KOPT-K1 (cell line): ENCODE data around the gene GALNTL6.
"Not testable (repeated sequence)": the region's sequence is repeated elsewhere in the genome, so short reads cannot be mapped to it uniquely, and the experiment has no call there.

Source experiments
- H3K27ac ChIP-seq: fragments of 200-600 bp; sonication (generic); 2 replicates; pipeline ENCODE4 v1.5.1; 2016; ENCODE audit warnings: antibody characterized with exemption, mild to moderate bottlenecking, low read depth, low read length; ENCODE audit not compliant: poor library complexity, severe bottlenecking
- H3K36me3 ChIP-seq: fragments of 200-600 bp; sonication (generic); 2 replicates; pipeline ENCODE4 v1.5.1; 2017; ENCODE audit warnings: antibody characterized with exemption, mild to moderate bottlenecking, low read length, moderate library complexity; ENCODE audit not compliant: insufficient read depth
- H3K9me3 ChIP-seq: fragments of 200-600 bp; sonication (generic); 2 replicates; pipeline ENCODE4 v1.5.1; 2017; ENCODE audit warnings: antibody characterized with exemption, low read length, mild to moderate bottlenecking; ENCODE audit not compliant: insufficient read depth, poor library complexity, severe bottlenecking

GALNTL6 gene

DNA sequence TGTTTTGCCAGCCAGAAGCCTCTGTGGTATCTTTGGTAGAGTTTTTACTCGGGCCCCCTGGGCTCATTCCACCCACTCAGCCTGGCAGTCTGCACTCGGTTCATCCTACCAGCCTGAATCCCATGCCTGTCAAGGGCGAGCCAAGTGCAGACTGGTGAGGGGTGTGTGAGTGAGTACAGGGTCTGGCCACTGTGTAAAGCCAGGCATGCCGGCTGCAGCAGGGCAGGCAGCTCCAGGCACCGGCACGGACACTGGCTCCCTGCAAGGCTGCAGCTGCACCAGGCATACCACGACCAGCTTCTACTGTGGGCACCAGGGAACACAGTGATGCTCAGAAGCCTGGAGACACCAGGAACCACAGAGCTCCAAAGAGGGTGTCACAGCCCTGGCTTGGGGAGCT, 1161.4 kb downstream of the GALNTL6 start:
- Histone ChIP-seq H3K9me3 (peaks cover 10% of the 10 kb centered on the region), H3K27ac (no peak overlapping the region), H3K36me3 (no peaks in the 10 kb centered on the region)

DNA sequence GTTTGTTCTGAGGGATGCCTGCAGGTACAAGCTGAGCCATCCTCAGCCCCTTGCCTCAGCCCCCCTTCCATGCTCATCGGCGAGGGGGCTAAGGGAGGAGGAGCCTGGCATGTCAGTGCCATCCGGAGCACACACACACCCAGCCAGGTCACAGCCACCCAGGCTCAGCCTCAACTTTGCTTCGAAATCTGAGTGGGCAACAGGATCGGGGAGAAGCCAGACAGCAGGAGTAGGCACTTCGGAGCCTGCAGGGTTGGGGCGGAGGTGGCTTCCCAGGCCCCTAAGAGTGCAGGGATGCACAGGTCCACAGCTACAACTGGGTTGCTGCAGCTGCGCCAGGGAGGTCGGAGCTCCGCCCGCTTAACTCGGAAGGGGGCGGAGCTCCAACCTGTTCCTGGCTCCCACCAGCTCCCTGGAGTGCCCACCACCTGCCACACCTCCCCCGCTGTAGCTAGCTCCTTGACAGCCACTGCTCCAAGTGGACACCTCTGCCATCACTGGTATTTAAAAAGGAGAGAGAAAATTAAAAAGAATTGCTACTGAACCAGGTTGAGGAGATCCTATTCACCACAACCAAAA, 1162.5 kb downstream of the GALNTL6 start:
- H3K36me3 ChIP-seq: no peaks in the 10 kb centered on the region
- H3K27ac ChIP-seq: no peak overlapping the region
- H3K9me3 ChIP-seq: no peaks in the 10 kb centered on the region

DNA sequence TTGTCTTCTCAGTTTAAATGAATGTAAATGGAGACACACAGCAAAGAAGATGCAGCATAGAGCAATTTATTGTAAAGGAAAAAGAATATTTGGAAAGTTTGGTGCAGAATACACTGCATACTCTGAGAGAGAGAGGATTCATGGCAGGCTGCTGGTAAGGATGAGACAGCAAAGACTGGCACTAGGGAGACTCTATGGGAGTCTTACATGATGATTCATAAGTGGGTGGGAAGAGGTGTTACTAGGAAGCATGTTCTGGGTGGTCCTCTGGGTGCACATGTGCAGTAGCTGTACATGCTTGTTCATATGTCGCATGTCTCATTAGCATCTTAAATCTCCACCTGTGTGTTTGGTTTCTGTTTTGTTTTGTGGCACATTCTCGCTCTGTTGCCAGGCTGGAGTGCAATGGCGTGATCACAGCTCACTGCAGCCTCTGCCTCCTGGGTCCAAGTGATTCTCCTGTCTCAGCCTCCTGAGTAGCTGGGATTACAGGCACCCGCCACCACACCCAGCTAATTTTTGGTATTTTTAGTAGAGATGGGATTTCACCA, 1164.4 kb downstream of the GALNTL6 start:
- not testable (repeated sequence) for H3K9me3 ChIP-seq, H3K36me3 ChIP-seq, H3K27ac ChIP-seq

DNA sequence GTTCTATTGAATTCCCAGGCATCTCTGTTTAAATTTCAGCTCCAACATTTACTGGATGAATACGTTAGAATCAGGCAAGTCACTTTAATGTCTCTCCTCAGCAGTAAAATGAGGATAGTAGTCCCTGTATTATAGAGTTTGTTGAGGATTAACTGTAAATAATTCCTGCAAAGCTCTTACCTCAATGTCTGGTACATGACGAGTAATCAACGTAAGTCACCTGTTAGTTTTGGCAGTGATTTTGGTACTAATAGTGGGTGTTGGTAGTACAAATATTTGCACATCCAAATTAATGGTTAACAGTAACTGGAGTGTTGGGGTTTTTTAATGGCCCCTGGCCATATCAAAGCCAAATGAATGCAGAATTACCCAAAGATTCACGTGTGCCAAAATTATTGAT, 1165.6 kb downstream of the GALNTL6 start:
- Histone ChIP-seq H3K36me3 (no peaks in the 10 kb centered on the region), H3K27ac (no peak overlapping the region), H3K9me3 (no peaks in the 10 kb centered on the region)

DNA sequence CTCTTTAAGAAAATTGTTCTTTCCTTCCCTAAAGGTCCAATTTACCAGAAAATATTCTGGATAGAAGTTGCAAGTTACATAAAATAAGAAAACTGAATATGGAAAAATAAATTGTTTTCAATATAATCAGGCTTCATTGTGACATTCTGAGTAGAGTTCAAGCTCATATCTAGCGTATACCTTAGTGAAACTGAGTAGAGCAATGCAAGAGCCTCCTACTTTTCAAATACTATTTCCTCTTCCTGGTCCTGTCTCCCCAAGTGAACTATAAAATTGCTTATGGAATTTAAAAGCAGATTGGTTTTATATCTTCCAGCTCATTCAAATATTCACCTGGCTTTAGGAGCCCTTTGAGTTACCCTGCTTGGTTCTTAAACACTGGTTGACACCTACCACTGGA, 1166.1 kb downstream of the GALNTL6 start:
- no peaks in the 10 kb centered on the region for H3K9me3 ChIP-seq
- no peaks in the 10 kb centered on the region for H3K36me3 ChIP-seq
- H3K27ac ChIP-seq: no peak overlapping the region

DNA sequence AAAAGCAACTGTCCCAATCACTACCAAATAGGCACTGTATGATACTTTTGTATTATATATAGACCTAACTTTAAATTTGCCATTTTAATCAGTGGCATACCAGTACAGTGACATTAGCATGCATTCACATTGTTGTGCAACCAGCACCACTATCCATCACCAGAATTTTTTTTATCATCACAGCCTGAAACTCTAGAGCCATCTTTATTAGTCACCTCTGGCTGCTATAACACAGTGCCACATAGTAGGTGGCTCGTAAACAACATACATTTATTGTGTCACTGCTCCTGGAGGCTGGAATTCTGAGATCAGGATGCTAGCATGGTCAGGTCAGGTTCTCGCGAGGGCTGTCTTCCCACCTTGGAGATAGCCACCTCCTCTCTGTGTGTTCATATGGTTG, 1167.0 kb downstream of the GALNTL6 start:
- Histone ChIP-seq H3K9me3 (no peaks in the 10 kb centered on the region), H3K36me3 (no peaks in the 10 kb centered on the region), H3K27ac (no peak overlapping the region)

DNA sequence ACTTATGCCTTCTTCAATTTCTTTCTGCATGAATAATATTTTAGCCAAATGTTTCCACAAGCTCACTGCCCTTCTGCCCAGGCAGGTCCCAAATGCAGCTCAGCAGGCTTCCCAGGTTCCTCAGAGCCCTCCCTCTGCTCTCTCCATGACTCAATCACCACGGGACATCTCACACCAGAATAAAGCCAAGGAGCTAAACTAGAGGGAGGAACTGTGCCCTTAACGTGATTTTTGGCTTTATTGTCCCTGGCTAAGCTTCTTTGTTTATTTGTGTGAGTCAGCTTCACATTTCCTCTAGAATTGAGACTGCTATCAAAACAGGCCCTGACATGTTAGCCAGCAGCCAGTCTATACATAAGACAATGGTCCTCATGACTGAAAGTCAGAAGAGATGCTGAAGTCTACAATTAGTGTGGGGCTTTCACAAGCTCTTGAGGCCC, 1169.0 kb downstream of the GALNTL6 start:
- H3K36me3 ChIP-seq: no peaks in the 10 kb centered on the region
- H3K27ac ChIP-seq: no peak overlapping the region
- H3K9me3 ChIP-seq: no peaks in the 10 kb centered on the region

DNA sequence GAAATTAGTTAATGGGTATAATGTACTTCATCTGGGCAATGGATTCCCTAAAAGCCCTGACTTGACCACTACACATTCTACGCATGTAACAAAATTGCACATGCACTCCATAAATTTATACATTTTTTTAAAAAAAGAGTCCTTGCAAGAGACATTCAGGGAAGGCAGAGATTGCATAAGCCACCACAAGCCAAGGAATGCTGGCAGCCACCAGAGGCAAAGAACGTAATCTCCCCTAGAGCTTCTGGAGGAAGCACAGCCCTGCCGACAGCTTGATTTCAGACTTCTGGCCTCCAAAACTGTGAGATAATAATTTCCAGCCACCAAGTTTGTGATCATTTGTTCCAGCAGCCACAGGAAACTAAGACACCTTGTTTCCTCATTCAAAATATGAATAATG, 1169.8 kb downstream of the GALNTL6 start:
- H3K9me3 ChIP-seq: no peaks in the 10 kb centered on the region
- no peak overlapping the region for H3K27ac ChIP-seq
- H3K36me3 ChIP-seq: no peaks in the 10 kb centered on the region

DNA sequence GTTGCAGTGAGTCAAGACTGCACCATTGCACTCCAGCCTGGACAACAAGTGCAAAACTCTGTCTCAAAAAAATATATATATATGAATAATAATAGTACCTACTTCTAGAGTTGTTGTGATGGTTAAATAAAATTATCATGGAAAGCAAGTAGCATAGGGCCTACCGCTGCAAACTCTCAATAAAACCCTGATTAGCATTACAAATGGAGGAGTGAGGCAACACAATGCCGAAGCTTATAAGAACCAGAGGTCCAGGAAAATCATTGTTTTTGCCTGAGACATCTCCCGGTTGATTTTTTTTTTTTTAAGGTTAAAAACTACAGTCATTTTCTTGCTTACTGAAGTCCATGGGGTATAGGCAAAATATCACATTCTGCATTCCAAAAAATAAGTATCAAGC, 1170.4 kb downstream of the GALNTL6 start:
- Histone ChIP-seq H3K9me3 (no peaks in the 10 kb centered on the region), H3K27ac (no peak overlapping the region), H3K36me3 (no peaks in the 10 kb centered on the region)

DNA sequence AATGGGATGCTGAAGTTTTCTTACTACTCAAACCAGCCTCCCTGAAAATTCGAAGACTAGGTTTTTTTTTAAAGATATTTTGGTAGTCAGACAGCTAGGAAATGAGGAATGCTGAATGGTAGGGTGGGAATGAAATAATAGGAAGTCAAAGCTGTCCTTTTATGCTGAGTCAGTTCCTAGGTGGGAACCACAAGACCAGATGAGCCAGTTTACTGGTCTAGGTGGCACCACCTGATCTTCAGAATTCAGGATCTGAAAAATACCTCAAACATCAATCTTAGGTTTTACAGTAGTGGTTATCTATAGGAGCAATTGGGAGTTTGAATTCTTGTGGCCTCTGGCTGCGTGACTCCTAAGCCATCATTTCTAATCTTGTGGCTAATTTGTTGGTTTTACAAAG, 1172.3 kb downstream of the GALNTL6 start:
- no peak overlapping the region for H3K27ac ChIP-seq
- H3K9me3 ChIP-seq: no peaks in the 10 kb centered on the region
- no peaks in the 10 kb centered on the region for H3K36me3 ChIP-seq

DNA sequence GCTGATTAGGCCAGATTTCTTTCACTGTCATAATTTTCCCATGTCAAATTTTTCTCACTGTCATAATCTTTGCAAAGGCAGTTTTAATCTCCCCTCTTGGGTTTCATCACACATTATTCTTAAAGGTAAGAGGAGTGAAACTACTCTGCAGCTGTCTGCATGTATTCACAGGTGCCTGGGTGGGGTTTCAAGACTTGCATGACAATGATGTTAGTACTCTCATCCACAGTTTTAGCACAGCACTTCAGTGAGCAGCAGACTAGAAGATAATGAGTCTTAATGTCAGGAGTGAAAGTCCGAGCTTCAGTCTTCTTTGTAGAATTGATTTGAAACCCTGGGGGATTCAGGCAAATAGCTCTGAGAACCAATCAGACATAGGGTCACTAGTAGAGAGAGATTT, 1172.9 kb downstream of the GALNTL6 start:
- no peak overlapping the region for H3K27ac ChIP-seq
- no peaks in the 10 kb centered on the region for H3K9me3 ChIP-seq
- no peaks in the 10 kb centered on the region for H3K36me3 ChIP-seq

DNA sequence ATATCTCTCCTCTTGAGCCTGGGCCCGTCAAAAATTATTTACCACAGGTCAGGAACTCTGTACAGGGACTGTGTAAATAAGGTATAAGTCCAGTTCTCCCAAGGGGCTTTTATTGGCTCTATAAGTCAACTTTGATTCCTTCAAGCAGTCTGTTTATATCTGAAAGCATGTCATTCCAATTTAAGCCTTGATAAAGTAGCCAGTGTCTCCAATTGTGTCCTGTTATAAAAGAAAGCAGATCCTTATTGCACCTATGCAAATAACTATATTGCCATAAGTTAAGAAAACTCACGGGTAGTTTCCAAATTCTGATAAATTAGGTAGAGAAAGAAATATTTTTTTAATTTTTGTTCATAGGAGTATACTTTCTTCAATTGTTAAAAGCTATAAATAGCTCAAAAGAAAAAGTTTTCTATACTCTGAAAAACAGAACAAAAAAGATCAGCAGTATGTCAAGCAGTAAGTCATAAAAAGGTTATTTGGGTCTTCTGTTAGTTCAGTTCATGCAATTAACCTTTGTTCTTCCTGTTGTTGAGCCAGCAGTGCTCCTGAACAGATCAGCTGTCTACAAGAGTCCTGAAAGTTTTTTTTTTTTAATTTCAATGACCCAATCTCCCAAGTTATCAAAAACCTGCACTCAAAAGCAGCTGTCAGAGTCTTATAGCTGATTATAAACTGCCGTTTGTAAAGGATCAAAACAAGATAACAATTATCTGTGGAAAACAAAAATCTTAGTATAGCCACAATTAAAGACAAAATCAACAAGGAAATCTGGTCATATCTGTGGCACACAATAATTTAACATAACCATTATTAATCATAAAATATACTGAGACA, 1177.0 kb downstream of the GALNTL6 start:
- no peaks in the 10 kb centered on the region for H3K36me3 ChIP-seq
- no peaks in the 10 kb centered on the region for H3K9me3 ChIP-seq
- no peak overlapping the region for H3K27ac ChIP-seq

DNA sequence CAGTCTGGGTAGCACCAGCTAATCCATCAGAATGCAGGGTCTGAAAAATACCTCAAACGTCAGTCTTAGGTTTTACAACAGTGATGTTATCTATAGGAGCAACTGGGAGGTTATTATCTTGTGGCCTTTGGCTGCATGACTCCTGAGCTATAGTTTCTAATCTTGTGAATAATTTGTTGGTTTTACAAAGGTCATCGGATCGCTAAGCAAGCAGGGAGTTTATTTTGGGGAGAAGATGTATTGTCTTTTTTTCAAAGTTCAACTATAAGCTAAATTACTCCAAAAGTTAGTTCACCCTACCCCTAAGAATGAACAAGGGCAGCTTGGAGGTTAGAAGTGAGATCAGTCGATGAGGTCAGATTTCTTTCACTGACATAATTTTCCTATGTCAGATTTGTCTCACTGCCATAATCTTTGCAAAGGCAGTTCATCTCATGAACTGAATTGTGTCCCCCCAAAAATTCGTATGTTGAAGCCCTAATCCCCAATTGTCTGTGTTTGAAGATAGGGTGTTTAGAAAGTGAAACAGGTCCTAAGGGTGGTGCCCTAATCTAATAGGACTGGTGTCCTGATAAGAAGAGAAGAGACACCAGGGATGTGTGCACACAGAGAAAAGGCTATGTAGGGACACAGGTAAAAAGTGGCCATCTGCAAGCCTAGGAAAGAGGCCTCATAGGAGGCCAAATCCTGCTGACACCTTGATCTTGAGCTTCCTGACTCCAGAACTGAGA, 1179.6 kb downstream of the GALNTL6 start:
- H3K9me3 ChIP-seq: no peaks in the 10 kb centered on the region
- no peaks in the 10 kb centered on the region for H3K36me3 ChIP-seq
- no peak overlapping the region for H3K27ac ChIP-seq

DNA sequence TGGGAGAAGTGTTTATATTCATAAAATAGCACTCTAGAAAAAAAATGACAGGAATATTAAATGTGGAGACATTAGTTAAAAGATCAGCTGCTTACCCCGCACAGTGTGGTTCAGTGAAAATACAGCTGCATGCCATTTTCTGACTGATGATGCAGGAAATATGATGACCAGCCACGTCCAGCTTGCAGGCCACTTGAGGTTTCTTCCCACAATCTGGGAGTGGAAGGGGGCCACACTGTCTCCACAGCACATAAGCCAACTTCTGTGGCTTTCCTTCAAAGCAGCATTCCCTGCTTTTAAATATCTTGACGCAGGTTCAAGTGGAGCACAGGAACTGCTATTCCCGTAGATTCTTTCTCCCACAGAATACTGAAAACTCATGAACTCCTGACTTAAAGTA, 1182.0 kb downstream of the GALNTL6 start:
- no peaks in the 10 kb centered on the region for H3K9me3 ChIP-seq
- no peaks in the 10 kb centered on the region for H3K36me3 ChIP-seq
- no peak overlapping the region for H3K27ac ChIP-seq

DNA sequence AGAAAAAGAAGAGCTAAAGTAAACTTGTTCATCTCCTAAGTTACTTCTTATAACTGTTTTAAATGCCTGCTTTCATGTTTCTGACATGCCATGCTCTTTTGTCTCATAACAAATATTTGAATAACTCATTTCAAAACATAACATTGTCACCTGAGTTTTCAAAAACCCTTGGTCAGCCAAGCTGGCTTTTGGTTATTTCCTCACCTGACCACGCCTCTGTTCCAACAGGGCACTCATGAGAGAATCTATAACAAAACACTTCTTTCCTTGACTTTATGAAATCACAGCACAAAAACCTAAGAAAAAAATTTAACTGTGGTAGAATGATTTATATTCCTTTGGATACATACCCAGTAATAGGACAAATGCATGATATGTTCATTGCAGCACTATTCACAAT, 1182.5 kb downstream of the GALNTL6 start:
- no peaks in the 10 kb centered on the region for H3K9me3 ChIP-seq
- H3K36me3 ChIP-seq: no peaks in the 10 kb centered on the region
- no peak overlapping the region for H3K27ac ChIP-seq
